Keratinocyte (primary cell): ENCODE measurements around the gene CLEC16A.

Experiments used
- EZH2 ChIP-seq: IDR thresholded peaks from one replicate; pipeline ENCODE4 v1.6.1; 2012; ENCODE audit warnings: inconsistent platforms, mild to moderate bottlenecking, low read length, moderate library complexity
- TF ChIP-seq, protein P1 (sequence below), 3 experiments: IDR thresholded peaks in 1 of 3; conservative IDR thresholded peaks in 1 of 3; optimal IDR thresholded peaks in 1 of 3; 2 replicates in 2 of 3; 3 replicates in 1 of 3; pipeline versions ENCODE3 to v1.5.1; 2011; ENCODE audit warnings: low read length in 3 of 3, mild to moderate bottlenecking in 3 of 3, moderate library complexity in 2 of 3, control low read depth in 1 of 3, inconsistent platforms in 1 of 3; ENCODE audit not compliant: insufficient read depth in 2 of 3; ENCODE audit errors: extremely low read depth in 1 of 3

DNA sequence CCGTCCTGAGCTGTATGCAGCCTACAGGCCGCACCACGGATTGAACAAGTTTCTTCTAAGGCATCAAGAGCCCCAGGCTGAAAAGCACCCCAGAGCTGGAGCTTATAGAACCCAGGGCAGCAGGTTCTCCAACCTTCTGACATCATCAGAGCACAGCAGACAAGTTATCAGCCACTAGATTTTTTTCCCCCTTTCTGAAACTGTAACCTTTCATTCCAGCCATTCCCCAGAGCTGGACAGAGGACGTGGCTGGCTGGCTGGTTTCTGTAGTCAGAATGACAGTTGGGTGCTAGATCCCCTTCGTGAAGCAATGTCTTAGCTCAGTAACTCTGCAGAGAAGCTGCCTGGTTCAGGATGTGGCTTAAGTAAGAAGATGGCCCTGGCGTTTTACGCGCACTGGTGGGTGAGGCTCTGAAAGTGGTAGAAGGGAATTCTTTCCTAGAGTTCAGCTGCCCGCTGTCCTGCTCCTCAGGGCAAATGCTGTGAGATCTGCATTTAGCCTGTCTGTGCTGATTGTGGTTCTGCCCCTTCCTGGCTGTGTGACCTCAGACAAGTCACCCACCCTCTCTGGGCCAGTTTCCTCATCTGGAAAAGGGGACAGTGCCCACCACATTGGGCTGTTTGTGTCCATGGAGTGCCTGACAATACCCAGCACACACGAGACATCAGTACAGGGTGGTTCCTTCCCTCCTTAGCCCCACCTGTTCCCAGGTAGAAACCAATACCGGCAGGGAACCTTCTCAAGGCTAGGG, 11.2 kb upstream of the CLEC16A start:
- TF ChIP-seq, protein P1, sequence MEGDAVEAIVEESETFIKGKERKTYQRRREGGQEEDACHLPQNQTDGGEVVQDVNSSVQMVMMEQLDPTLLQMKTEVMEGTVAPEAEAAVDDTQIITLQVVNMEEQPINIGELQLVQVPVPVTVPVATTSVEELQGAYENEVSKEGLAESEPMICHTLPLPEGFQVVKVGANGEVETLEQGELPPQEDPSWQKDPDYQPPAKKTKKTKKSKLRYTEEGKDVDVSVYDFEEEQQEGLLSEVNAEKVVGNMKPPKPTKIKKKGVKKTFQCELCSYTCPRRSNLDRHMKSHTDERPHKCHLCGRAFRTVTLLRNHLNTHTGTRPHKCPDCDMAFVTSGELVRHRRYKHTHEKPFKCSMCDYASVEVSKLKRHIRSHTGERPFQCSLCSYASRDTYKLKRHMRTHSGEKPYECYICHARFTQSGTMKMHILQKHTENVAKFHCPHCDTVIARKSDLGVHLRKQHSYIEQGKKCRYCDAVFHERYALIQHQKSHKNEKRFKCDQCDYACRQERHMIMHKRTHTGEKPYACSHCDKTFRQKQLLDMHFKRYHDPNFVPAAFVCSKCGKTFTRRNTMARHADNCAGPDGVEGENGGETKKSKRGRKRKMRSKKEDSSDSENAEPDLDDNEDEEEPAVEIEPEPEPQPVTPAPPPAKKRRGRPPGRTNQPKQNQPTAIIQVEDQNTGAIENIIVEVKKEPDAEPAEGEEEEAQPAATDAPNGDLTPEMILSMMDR (optimal IDR thresholded peaks at IDR 0.05 in 1 of 3, IDR thresholded peaks at IDR 0.05 in 1 of 3, conservative IDR thresholded peaks at IDR 0.05 in 1 of 3; ENCODE audit: extremely low read depth in 1 of 3, insufficient read depth in 2 of 3, low read length in 3 of 3) = no peak
- no peak for TF ChIP-seq EZH2
